Measurements from ENCODE around the gene MRLN. TPM values are rescaled to one million over a fixed set of nuclear protein-coding genes. Genes with fewer than 3 reads are reported as not detected.
"Not testable (repeated sequence)": the region's sequence is repeated elsewhere in the genome, so short reads cannot be mapped to it uniquely, and the experiment has no call there.

MRLN gene
- total RNA-seq, 2 donors from 2014 or later: not detected

GRCh38 chr10:59750155-59750945 is 2.9 kb downstream of the MRLN start:
- no peak for DNase-seq
- Mint-ChIP-seq H3K36me3 (ENCODE audit: low read depth) (no peaks in the 10 kb centered on the region), H3K4me1 (no peaks in the 10 kb centered on the region), H3K9me3 (peaks cover 4% of the 10 kb centered on the region), H3K4me3 (no peak overlapping the region), H3K27me3 (ENCODE audit: insufficient read depth) (no peaks in the 10 kb centered on the region), H3K27ac (no peak overlapping the region)
- WGBS, 2 experiments (ENCODE audit: insufficient coverage in 1 of 2, insufficient read length in 1 of 2): 87 to 88% methylated on average over 8 to 12 of the region's 12 CpGs
- TF ChIP-seq CTCF (conservative IDR thresholded peaks at IDR 0.05): no peak
- Histone ChIP-seq H3K4me3 (ENCODE audit: low read length) (no peak overlapping the region), H3K27me3 (ENCODE audit: control insufficient read depth, insufficient read depth, low read length, poor library complexity, severe bottlenecking) (no peaks in the 10 kb centered on the region), H3K36me3 (ENCODE audit: control insufficient read depth, insufficient read depth, low read length) (no peaks in the 10 kb centered on the region), H3K9me3 (ENCODE audit: control insufficient read depth, low read length) (no peaks in the 10 kb centered on the region), H3K9ac (ENCODE audit: extremely low read depth, low read length, poor library complexity, severe bottlenecking) (no peak overlapping the region), H3K4me1 (ENCODE audit: control insufficient read depth, insufficient read depth, low read length) (no peaks in the 10 kb centered on the region), H3K27ac (ENCODE audit: low read depth, low read length) (no peak overlapping the region)

- Mint-ChIP-seq H3K27me3 (ENCODE audit: insufficient read depth) (no peaks in the 10 kb centered on the region), H3K4me1 (no peaks in the 10 kb centered on the region), H3K9me3 (peaks cover 13% of the 10 kb centered on the region), H3K27ac (no peak overlapping the region), H3K36me3 (ENCODE audit: low read depth) (no peaks in the 10 kb centered on the region), H3K4me3 (no peak overlapping the region)
- Histone ChIP-seq H3K27ac (ENCODE audit: low read depth, low read length) (no peak overlapping the region), H3K9me3 (ENCODE audit: control insufficient read depth, low read length) (no peaks in the 10 kb centered on the region), H3K4me3 (ENCODE audit: low read length) (no peak overlapping the region), H3K9ac (ENCODE audit: extremely low read depth, low read length, poor library complexity, severe bottlenecking) (no peak overlapping the region), H3K27me3 (ENCODE audit: control insufficient read depth, insufficient read depth, low read length, poor library complexity, severe bottlenecking) (no peaks in the 10 kb centered on the region), H3K36me3 (ENCODE audit: control insufficient read depth, insufficient read depth, low read length) (no peaks in the 10 kb centered on the region), H3K4me1 (ENCODE audit: control insufficient read depth, insufficient read depth, low read length) (no peaks in the 10 kb centered on the region)
- WGBS, 2 experiments (ENCODE audit: insufficient coverage in 1 of 2, insufficient read length in 1 of 2): 79% methylated on average over 1 of the region's 1 CpG; no CpG with 5 or more reads in 1 of the 2 experiments
- TF ChIP-seq CTCF (conservative IDR thresholded peaks at IDR 0.05): no peak
- DNase-seq: no peak
Observed at GRCh38 chr10:59748834-59749233, 4.4 kb downstream of the MRLN start.

- H3K9ac ChIP-seq (ENCODE audit: extremely low read depth, low read length, poor library complexity, severe bottlenecking): no peak overlapping the region
- H3K36me3 Mint-ChIP-seq (ENCODE audit: low read depth): no peaks in the 10 kb centered on the region
- peaks cover 19% of the 10 kb centered on the region for H3K9me3 Mint-ChIP-seq
- no peak overlapping the region for H3K4me3 ChIP-seq (ENCODE audit: low read length)
- 80 to 88% methylated on average over 1 of the region's 2 CpGs for WGBS, 2 experiments (ENCODE audit: insufficient coverage in 1 of 2, insufficient read length in 1 of 2)
- no peaks in the 10 kb centered on the region for H3K27me3 ChIP-seq (ENCODE audit: control insufficient read depth, insufficient read depth, low read length, poor library complexity, severe bottlenecking)
- no peak overlapping the region for H3K27ac Mint-ChIP-seq
- no peaks in the 10 kb centered on the region for H3K27me3 Mint-ChIP-seq (ENCODE audit: insufficient read depth)
- H3K9me3 ChIP-seq (ENCODE audit: control insufficient read depth, low read length): peaks cover 6% of the 10 kb centered on the region
- no peak for TF ChIP-seq CTCF (conservative IDR thresholded peaks at IDR 0.05)
- no peaks in the 10 kb centered on the region for H3K4me1 ChIP-seq (ENCODE audit: control insufficient read depth, insufficient read depth, low read length)
- H3K27ac ChIP-seq (ENCODE audit: low read depth, low read length): no peak overlapping the region
- DNase-seq: no peak
- H3K4me3 Mint-ChIP-seq: no peak overlapping the region
- H3K4me1 Mint-ChIP-seq: no peaks in the 10 kb centered on the region
- no peaks in the 10 kb centered on the region for H3K36me3 ChIP-seq (ENCODE audit: control insufficient read depth, insufficient read depth, low read length)
Observed at GRCh38 chr10:59745163-59745650, 8.0 kb downstream of the MRLN start.

GRCh38 chr10:59744762-59745161 is 8.5 kb downstream of the MRLN start:
- not testable (repeated sequence) for H3K27me3 Mint-ChIP-seq (ENCODE audit: insufficient read depth); H3K4me3 ChIP-seq (ENCODE audit: low read length); H3K9me3 ChIP-seq (ENCODE audit: control insufficient read depth, low read length); H3K4me3 Mint-ChIP-seq; H3K27ac Mint-ChIP-seq; H3K36me3 Mint-ChIP-seq (ENCODE audit: low read depth); H3K9ac ChIP-seq (ENCODE audit: extremely low read depth, low read length, poor library complexity, severe bottlenecking); H3K27ac ChIP-seq (ENCODE audit: low read depth, low read length); DNase-seq; H3K27me3 ChIP-seq (ENCODE audit: control insufficient read depth, insufficient read depth, low read length, poor library complexity, severe bottlenecking); H3K4me1 ChIP-seq (ENCODE audit: control insufficient read depth, insufficient read depth, low read length); H3K36me3 ChIP-seq (ENCODE audit: control insufficient read depth, insufficient read depth, low read length); H3K4me1 Mint-ChIP-seq
- peaks cover 19% of the 10 kb centered on the region for H3K9me3 Mint-ChIP-seq
- WGBS, 2 experiments (ENCODE audit: insufficient coverage in 1 of 2, insufficient read length in 1 of 2): 69% methylated on average over 5 of the region's 6 CpGs; no CpG with 5 or more reads in 1 of the 2 experiments

GRCh38 chr10:59744156-59744555 is 9.1 kb downstream of the MRLN start:
- DNase-seq: not testable (repeated sequence)

More at GRCh38 chr10:59744156-59744555, 9.1 kb downstream of the MRLN start:
- not testable (repeated sequence) for H3K27me3 Mint-ChIP-seq (ENCODE audit: insufficient read depth); H3K27ac ChIP-seq (ENCODE audit: low read depth, low read length); H3K27me3 ChIP-seq (ENCODE audit: control insufficient read depth, insufficient read depth, low read length, poor library complexity, severe bottlenecking); H3K36me3 ChIP-seq (ENCODE audit: control insufficient read depth, insufficient read depth, low read length); H3K4me3 ChIP-seq (ENCODE audit: low read length); H3K27ac Mint-ChIP-seq; H3K9me3 ChIP-seq (ENCODE audit: control insufficient read depth, low read length); H3K4me1 Mint-ChIP-seq; H3K4me3 Mint-ChIP-seq; H3K4me1 ChIP-seq (ENCODE audit: control insufficient read depth, insufficient read depth, low read length); H3K9ac ChIP-seq (ENCODE audit: extremely low read depth, low read length, poor library complexity, severe bottlenecking); H3K36me3 Mint-ChIP-seq (ENCODE audit: low read depth)
- 90 to 100% methylated on average over 2 to 32 of the region's 32 CpGs for WGBS, 2 experiments (ENCODE audit: insufficient coverage in 1 of 2, insufficient read length in 1 of 2)
- H3K9me3 Mint-ChIP-seq: peaks cover 19% of the 10 kb centered on the region

All from endodermal cell (in vitro differentiated cells).